Activated B cell treated with CpG ODN at 0.5 μM for 24 hours (primary cell): Measurements from ENCODE around the gene ARRDC1. TPM values are rescaled to one million over a fixed set of nuclear protein-coding genes. Genes with fewer than 3 reads are reported as not detected.

Experiments
- ATAC-seq: fragments of 200-7000 bp; cut with Tn5 transposase; one replicate; pipeline ENCODE4 v1.10.0; 2021; ENCODE audit warnings: low read depth, mild to moderate bottlenecking, moderate library complexity
- CTCF ChIA-PET: fragments of 350-600 bp; sonication (Branson Sonifier 250); formaldehyde crosslinking; loops from one replicate; lab custom pipeline; 2021; ENCODE audit warnings: antibody characterized with exemption; lab: Charles Lee
- POLR2A ChIA-PET: fragments of 350-600 bp; sonication (Branson Sonifier 250); formaldehyde crosslinking; loops from one replicate; lab custom pipeline; 2021; ENCODE audit warnings: antibody characterized with exemption; lab: Charles Lee
- DNase-seq: peaks from one replicate; pipeline ENCODE4 v3.0.0; 2022
- H3K27ac Mint-ChIP-seq: one replicate; pipeline ENCODE4 v1.8.0; 2020; ENCODE audit warnings: mixed read lengths
- H3K27me3 Mint-ChIP-seq: one replicate; pipeline ENCODE4 v1.8.0; 2021; ENCODE audit warnings: mixed read lengths
- H3K36me3 Mint-ChIP-seq: one replicate; pipeline ENCODE4 v1.8.0; 2021; ENCODE audit warnings: low read depth, mixed read lengths
- H3K4me1 Mint-ChIP-seq: one replicate; pipeline ENCODE4 v1.8.0; 2021; ENCODE audit warnings: mixed read lengths
- H3K4me3 Mint-ChIP-seq: one replicate; pipeline ENCODE4 v1.8.0; 2020; ENCODE audit warnings: mild to moderate bottlenecking, mixed read lengths
- H3K9me3 Mint-ChIP-seq: one replicate; pipeline ENCODE4 v1.8.0; 2020; ENCODE audit warnings: mixed read lengths
- CTCF ChIP-seq: fragments of 200-600 bp; IDR thresholded peaks from one replicate; pipeline ENCODE4 v1.8.0; 2022; ENCODE audit warnings: antibody characterized with exemption, mild to moderate bottlenecking
- intact Hi-C: fragments of 100-400 bp; cut with micrococcal nuclease; formaldehyde crosslinking; loops from one replicate; pipeline ENCODE4 v1.15.1; 2024
- total RNA-seq: library from RNA; stranded (reverse); gene quantifications from 2 replicates; pipeline ENCODE4 v1.2.3, GENCODE V29; 2022

ARRDC1 gene
- total RNA-seq, 1 donor from 2014 or later = 58.3 TPM

GRCh38 chr9:137575364-137575715 is 30.1 kb upstream of the ARRDC1 start:
- H3K27me3 Mint-ChIP-seq = no peaks in the 10 kb centered on the region
- H3K9me3 Mint-ChIP-seq = no peaks in the 10 kb centered on the region
- ChIA-PET POLR2A (no interaction called here), CTCF (no interaction called here)
- H3K4me3 Mint-ChIP-seq = peak overlapping the region; percentile 44
- H3K27ac Mint-ChIP-seq = peak overlapping the region; percentile 44
- DNase-seq = no peak
- intact Hi-C loops = no loop called here
- ATAC-seq = no peak
- peaks cover 41% of the 10 kb centered on the region for H3K4me1 Mint-ChIP-seq
- peaks cover 46% of the 10 kb centered on the region for H3K36me3 Mint-ChIP-seq
- no peak for TF ChIP-seq CTCF

- H3K9me3 Mint-ChIP-seq = no peaks in the 10 kb centered on the region
- H3K27me3 Mint-ChIP-seq = no peaks in the 10 kb centered on the region
- ChIA-PET CTCF (no interaction called here), POLR2A (no interaction called here)
- H3K36me3 Mint-ChIP-seq = peaks cover 41% of the 10 kb centered on the region
- no peak for TF ChIP-seq CTCF
- intact Hi-C loops = no loop called here
- ATAC-seq = no peak
- H3K4me1 Mint-ChIP-seq = peaks cover 41% of the 10 kb centered on the region
- no peak for DNase-seq
- H3K27ac Mint-ChIP-seq = peak overlapping the region; percentile 44
- peak overlapping the region; percentile 33 for H3K4me3 Mint-ChIP-seq
Measured at GRCh38 chr9:137575716-137576411, 29.6 kb upstream of the ARRDC1 start.

- H3K27ac Mint-ChIP-seq = peak within 1 kb of the TSS; percentile 35
- peak; percentile 59 for TF ChIP-seq CTCF
- peaks cover 41% of the 10 kb centered on the region for H3K4me1 Mint-ChIP-seq
- H3K36me3 Mint-ChIP-seq = peaks cover 49% of the 10 kb centered on the region
- H3K27me3 Mint-ChIP-seq = no peaks in the 10 kb centered on the region
- ATAC-seq = peak; percentile 97
- ChIA-PET CTCF (interaction anchor here (0.8 to 1.7 kb wide), 7 partner anchors 10 to 44 kb away, joined by 3 to 6 read pairs (median 4); partner anchors contain the start of genes MRPL41 and ZMYND19), POLR2A (interaction anchor here (0.8 to 2.0 kb wide), 5 partner anchors 12 to 29 kb away, joined by 3 to 9 read pairs (median 6); partner anchors contain the start of genes ARRDC1, MRPL41 and ZMYND19)
- intact Hi-C loops = loop anchor here (1.0 to 2.0 kb wide), 3 partner anchors 27 to 40 kb away; partner anchors contain the start of genes ARRDC1, MRPL41 and PNPLA7
- peak within 1 kb of the TSS; percentile 82 for H3K4me3 Mint-ChIP-seq
- no peaks in the 10 kb centered on the region for H3K9me3 Mint-ChIP-seq
- DNase-seq = peak; percentile 98
Measured at GRCh38 chr9:137578518-137579258, 26.8 kb upstream of the ARRDC1 start, which contains the start of gene DPH7. TSS of gene DPH7 (minus strand) at chr9:137578925. CDS start at chr9:137578777, 148 bp downstream.

- no peak for DNase-seq
- intact Hi-C loops = loop anchor here (2.0 kb wide), 1 partner anchor 28 kb away; the partner anchor contains the start of genes MRPL41 and PNPLA7
- CTCF ChIA-PET = interaction anchor here (1.0 to 1.7 kb wide), 5 partner anchors 9 to 43 kb away, joined by 3 to 6 read pairs (median 4); partner anchors contain the start of genes MRPL41 and ZMYND19
Measured at GRCh38 chr9:137579259-137579604, 26.3 kb upstream of the ARRDC1 start.

More at GRCh38 chr9:137579259-137579604, 26.3 kb upstream of the ARRDC1 start:
- Mint-ChIP-seq H3K27me3 (no peaks in the 10 kb centered on the region), H3K4me1 (peaks cover 41% of the 10 kb centered on the region), H3K4me3 (peak overlapping the region; percentile 82), H3K9me3 (no peaks in the 10 kb centered on the region), H3K36me3 (peaks cover 47% of the 10 kb centered on the region), H3K27ac (no peak overlapping the region)
- ATAC-seq = no peak
- POLR2A ChIA-PET = interaction anchor here (0.6 to 2.0 kb wide), 5 partner anchors 12 to 190 kb away, joined by 3 to 9 read pairs (median 6); partner anchors contain the start of genes ARRDC1, MRPL41 and ZMYND19
- no peak for TF ChIP-seq CTCF
